Activated CD8-positive, alpha-beta memory T cell treated with anti-CD3 and anti-CD28 coated beads for 24 hours (primary cell): ENCODE measurements around the gene LHX2.
"Not testable (repeated sequence)": the region's sequence is repeated elsewhere in the genome, so short reads cannot be mapped to it uniquely, and the experiment has no call there.

Experiments used
- DNase-seq: peaks from one replicate; pipeline ENCODE4 v3.0.0-alpha.2; 2020

Gene LHX2, protein sequence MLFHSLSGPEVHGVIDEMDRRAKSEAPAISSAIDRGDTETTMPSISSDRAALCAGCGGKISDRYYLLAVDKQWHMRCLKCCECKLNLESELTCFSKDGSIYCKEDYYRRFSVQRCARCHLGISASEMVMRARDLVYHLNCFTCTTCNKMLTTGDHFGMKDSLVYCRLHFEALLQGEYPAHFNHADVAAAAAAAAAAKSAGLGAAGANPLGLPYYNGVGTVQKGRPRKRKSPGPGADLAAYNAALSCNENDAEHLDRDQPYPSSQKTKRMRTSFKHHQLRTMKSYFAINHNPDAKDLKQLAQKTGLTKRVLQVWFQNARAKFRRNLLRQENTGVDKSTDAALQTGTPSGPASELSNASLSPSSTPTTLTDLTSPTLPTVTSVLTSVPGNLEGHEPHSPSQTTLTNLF

GRCh38 chr9:124011460-124012301, at the start of gene LHX2:
LHX2 (plus strand) TSS chr9:124011768; CDS start chr9:124012349, 581 bp downstream.
- DNase-seq: no peak

GRCh38 chr9:123964761-123965160, 46.8 kb upstream of the LHX2 start:
- no peak for DNase-seq

DNA sequence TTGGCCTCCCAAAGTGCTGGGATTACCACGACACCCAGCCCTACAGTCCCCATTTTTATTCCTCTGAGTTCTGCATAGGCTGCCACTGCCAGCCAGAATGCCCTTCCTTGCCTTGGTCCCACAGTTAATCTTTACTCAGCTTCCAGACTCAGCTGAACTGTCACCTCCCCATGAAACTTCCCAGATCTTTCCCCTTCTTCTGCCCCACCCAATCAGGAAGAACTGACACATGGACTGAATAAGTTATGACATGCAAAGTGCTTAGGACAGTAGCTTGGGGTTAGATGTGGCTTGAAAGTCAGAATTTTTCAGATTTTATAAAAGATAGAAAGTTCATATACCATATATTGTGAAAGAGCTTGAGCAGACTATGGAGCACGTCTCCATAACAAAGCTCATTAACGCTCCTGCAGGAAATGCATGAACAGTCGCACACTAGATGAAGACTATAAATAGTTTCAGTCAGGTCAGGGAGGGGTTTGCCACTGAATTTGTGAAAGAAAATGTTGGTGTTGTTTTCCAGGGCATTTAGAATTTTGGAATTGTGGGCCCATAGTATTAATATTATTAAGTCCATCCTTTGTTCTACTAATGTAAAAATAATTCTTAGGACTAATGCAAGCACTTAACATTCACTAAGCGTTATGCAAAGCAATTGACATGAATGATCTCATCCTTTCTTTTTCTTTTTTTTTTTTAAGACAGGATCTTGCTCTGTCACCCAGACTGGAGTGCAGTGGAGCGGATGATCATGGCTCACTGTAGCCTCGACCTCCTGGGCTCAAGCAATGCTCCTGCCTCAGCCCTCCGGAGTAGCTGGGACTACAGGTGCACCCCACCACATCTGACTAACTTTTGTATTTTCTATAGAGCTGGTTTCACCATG, 45.5 kb upstream of the LHX2 start:
- DNase-seq: no peak

DNA sequence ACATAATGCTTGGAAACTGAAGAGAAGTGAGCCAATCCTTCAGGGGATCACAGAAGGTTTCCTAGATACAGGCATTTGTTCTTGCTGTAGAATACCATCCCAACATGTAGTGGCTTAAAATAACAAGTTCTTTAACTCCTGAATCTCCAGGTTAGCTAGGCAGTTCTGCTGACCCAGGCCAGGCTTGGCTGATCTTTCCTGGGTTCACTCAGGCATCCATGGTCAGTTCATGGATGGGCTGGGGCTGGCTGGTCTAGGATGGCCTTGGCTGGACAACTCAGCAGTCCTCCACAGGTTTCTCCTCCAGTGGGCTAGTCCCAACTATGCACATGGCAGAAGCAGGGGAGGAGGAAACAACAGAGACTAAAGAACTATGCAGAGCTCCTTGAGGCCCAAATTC, 44.2 kb upstream of the LHX2 start:
- no peak for DNase-seq

DNA sequence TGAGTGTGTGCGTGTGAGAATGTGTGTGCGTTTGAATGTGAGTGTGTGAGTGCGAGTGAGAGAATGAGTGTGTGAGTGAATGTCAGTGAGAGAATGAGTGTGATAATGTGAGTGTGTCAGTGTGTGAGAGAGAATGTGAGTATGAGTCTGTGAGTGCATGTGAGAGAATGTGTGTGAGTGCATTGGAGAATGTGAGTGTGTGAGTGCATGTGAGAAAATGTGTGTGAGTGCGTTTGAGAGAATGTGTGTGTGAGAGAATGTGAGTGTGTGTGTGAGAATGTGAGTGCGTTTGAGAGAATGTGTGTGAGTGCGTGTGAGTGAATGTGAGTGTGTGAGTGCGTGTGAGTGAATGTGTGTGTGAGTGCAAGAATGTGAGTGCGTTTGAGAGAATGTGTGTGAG, 39.0 kb upstream of the LHX2 start:
- DNase-seq: no peak

DNA sequence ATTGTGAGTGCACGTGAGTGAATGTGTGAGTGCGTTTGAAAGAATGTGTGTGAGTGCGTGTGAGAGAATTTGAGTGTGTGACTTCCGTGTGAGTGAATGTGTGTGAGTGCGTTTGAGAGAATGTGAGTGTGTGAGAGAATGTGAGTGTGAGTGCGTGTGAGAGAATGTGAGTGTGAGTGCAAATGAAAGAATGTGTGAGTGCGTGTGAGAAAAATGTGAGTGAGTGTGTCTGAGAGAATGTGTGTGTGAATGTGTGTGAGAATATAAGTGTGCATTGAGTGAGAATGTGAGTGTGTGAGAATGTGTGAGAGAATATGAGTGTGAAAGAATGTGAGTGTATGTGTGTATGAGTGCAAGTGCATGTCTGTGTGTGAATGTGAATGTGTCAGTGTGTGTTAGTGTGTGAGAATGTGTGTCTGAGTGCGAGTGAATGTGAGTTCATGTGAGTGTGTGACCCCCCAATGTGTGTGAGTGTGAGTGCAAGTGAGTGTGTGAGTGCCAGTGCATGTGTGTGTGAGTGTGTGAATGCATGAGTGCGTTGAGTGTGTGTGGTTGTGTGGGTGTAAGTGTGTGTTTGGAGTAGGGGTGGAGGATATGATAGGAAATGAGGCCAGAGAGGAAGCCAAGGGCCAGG, 37.9 kb upstream of the LHX2 start:
- no peak for DNase-seq

GRCh38 chr9:123974471-123974870, 37.1 kb upstream of the LHX2 start:
- no peak for DNase-seq

DNA sequence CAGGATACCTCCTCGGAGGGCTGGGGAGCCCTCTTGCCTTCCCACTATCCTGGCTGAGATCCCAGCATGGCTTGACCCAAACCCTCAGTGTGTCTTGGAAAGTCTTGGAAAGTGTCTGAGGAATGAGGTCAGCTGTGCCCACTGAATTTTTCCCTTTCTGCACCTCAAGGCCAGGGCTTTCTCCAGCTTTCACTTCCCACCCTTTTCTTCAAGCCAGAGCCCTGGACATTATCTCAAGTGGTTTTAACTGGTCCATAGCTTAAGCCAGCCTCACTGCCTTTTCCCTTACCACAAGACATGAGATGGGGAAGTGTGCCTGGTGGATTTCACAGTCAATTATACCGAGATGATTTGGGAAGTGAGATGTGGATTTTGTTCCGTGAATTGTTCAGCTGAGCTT, 35.7 kb upstream of the LHX2 start:
- no peak for DNase-seq

DNA sequence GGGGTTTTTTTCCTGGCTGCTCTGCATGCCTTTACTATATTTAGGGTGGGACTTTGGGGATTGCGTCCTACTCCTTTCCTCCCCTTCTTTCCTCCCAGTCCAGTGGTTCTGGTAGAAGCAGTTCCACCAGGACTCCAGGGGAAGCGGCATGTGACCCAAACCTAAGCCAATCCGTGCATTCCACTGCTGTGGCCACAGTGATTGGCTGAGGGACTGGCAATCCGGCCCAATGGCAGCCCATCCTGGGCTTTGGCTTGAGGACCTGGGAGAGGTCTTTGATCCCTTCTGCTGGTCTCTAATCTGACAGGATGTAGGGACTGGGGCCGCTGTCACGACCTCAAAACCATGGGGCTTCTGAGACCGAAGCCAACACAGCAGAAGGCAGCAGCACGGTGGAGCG, 35.0 kb upstream of the LHX2 start:
- DNase-seq: not testable (repeated sequence)

DNA sequence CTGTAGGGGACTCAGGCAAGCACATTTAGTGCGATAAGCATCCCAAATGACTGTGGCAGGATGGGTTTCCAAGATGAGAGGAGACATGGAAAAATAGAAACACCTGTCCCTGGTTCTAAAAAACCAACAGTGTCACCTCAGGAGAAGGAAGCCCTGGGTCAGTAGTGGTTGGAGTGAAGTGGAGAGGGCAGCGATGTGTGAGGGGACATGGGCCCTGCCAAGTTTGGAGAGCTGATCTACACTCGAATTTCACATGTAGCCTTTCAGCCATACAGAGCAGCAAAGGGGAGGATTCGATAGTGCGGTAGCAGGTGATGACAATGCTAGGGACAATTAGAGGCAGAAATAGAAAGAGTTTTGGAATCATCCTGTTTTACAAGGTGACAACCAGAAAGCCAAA, 32.6 kb upstream of the LHX2 start:
- no peak for DNase-seq

DNA sequence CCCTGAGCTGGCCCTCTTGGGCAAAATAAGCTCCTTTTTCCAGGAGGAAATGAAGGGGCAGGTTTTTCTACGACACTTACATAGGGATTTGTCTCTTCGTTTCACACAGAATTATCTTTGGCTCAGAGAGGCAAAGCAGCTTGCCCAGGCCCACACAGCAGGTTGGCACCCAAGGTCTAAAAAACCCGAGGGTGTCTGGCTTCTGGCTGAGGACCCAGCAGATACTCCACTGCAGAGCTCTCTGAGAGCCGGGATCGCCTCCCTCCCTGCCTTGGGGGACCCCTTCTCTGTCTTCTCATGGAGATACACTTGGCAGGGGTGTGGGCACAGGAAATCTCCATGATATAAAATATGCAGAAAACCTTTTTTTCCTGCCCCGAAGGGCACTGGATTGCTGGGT, 29.0 kb upstream of the LHX2 start:
- no peak for DNase-seq

DNA sequence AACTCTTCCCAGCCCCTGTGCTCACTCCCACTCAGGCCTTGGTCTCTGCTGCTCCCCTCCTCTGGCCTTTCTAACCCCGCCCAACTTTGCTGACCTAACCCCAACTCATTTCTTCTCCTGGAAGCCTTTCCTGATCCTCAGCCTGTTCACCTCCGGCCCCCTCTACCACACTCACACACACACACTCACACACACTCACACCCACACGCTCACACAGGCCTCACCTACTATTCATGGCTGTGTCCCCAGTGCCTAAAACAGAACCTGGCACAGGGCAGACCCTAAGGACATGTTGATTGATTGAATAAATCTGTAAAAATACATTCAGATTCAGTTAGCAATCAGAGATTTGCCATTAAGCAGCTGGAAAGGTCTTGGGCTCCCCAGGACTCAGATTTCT, 28.5 kb upstream of the LHX2 start:
- no peak for DNase-seq

DNA sequence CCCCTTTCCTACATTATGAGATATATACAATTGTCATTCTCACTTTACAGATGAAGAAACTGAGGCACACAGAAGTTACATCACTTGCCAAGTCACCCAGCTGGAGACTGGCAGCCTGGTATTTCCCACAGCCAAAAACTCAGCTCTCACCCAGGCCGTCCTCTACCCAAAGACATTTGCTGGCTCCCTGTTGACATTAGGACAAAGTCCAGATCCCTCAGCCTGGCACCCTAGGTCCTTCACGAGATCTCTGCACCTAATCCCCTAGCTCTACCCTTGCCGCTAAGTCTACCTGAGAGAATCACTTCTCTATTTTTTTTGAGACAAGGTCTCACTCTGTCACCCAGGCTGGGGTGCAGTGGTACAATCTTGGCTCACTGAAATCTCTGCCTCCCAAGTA, 26.8 kb upstream of the LHX2 start:
- no peak for DNase-seq

DNA sequence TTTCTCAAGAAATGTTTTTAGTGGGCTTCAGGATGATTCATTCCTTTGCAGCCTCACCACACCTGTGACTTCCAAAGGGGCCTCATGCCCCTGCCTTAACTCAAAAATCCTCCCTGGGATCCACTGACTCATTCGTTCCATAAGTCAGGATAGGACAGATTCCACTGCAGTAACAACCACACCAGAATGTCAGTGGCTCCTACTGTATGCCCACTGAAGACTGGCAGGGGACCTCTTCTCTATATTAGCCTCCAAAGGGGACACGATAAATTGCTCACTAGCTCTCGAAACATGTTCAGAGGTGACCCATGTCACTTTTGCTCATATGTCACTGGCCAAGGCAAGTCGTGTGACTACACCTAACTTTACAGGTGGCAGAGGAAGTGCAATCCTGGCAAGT, 25.7 kb upstream of the LHX2 start:
- no peak for DNase-seq

DNA sequence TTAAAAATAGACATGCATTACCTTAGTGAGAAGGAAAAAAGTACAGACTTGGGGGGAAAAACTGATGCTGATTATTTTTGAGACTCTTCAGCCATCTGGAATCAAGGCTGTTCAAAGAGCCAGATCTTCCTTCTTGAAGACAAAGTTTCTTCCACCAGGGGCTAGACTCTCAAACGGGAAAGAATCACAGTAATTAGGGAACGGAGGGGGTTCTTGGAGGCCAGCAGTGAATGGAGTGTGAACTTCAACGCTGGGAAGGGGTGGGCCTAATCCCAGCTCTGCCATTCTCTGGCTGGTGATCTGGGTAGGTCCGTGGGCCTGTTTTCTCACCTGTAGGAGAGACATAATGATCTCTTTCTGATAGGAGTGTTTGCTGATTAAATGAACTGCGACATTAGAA, 21.1 kb upstream of the LHX2 start:
- no peak for DNase-seq

DNA sequence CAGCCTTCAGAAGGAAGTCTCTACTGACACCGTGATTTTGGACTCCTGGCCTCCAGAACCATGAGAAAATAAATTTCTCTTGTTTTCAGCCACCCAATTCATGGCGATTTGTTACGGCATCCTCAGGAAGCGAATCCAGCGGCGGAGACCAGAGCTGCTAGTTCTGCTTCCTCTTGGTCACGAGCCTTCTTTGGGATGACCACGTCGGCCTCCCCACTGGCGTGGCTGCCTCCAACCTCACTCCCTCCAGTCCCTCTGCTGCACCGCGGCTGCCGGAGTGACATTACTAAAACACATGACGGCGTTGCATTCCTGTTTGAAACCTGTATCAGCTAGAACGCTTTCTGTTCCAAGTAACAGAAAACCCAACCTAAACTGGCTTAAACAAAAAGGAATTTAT, 18.9 kb upstream of the LHX2 start:
- not testable (repeated sequence) for DNase-seq

DNA sequence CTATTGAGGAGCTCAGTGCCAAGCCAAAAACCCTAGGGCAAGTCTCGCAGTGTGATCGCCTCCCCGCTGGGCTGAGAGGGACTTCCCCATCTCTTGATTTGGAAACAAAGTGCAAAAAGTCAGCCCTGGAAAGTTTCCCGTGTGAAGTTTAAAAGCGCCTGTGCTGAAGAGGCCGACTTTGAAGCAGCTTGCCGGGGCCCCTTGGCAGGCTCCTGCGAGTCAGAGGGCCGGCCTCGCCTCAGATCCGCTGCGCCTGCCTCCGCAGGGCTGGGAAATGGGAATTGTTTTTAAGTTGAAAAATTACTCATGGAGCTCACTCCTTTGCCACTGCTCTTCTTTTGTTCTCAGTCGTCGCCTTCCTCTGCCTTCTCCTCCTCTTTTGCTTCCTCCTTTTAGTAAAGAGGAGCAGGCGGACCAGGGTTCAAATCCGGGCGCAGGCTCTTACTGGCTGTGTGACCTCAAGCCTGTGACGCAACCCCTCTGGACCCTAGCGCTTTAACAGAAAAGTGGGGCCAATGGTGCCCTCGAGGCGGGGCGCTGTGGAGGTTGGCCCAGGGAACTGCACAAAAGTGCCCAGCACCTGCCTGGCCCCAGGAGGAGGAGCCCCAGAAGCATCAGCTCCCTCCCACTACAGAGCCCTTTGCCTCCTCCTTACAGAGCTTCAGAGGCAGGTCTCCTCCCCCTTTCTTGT, 14.7 kb upstream of the LHX2 start:
- DNase-seq: peak; percentile 74

DNA sequence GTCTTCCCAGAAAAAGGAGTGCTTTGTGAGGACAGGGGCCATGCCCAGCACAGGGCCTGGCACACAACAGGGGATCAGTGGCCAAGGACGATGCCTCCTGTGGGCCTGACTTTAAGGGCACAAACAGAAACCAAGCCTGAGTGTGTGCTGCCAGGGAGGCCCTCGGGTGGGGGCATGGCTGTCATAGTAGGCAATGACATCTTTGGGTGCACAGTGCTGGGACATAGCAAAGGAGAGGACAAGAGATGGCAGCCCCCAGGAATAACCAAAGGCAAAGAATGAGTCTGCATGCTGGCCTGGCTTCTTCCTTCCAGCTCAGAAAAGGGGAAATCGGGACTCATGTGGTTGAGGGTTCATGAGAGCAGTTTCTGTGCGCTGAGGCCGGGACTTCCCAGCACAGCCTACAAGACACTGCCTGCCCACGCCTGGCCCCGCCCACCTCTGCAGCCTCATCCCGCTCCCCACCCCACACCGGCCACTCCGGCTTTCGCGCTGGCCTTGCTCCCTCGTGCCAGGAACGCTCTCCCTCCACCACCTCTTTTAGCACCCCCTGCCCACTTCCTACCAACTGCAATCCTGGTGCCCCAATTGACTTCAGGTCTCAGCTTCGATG, 13.8 kb upstream of the LHX2 start:
- DNase-seq: no peak

DNA sequence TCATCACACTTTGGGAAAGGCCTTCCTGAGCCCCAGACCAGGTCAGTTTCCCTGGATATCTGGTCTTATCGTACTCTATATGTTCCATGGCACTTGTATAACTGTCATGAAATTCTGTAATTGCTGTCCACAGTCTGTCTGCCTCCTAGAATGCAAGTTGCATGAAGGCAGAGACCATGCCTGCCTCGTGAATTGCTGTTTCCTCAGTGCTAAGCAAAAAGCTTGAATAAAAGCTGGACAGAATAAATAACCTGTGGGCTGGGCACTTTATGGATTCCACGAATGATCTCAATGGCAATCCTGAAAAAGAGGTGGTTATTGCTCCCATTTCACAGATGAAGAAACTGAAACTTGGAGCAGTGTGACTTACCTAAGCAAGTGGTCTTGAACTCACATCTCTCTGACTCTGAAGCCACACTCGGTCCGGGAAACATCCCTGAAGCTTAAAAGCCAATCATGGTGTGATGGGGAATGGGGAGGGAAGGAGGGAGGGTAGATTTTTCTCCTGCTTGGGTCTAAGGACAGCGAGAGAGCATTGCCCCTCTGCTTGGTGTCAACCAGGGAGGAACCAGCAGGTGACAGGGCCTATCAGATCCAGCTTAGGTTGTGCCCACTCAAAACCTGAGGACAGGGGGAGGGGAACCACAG, 13.2 kb upstream of the LHX2 start:
- DNase-seq: no peak

- DNase-seq: no peak
Observed at GRCh38 chr9:123998970-123999621, 12.5 kb upstream of the LHX2 start.

GRCh38 chr9:123999661-124000060, 11.9 kb upstream of the LHX2 start:
- no peak for DNase-seq
